Liver (tissue), 9 donors: ENCODE data around the gene RPTOR. TPM values are rescaled to one million over a fixed set of nuclear protein-coding genes. Genes with fewer than 3 reads are reported as not detected.

ENCODE experiments used
- DNase-seq: peaks from one replicate; pipeline ENCODE4 v3.0.0-alpha.2; 2017; ENCODE audit warnings: low spot score
- H3K27ac ChIP-seq, 2 donors: one replicate each; pipeline ENCODE4 v1.7.0; 2013; ENCODE audit warnings: inconsistent platforms in 2 of 2, low read length in 2 of 2, control low read depth in 1 of 2, low read depth in 1 of 2, mild to moderate bottlenecking in 1 of 2
- H3K27me3 ChIP-seq, 4 donors: one replicate each; pipeline versions ENCODE4 v1.6.1 to v1.7.0; 2013; ENCODE audit warnings: low read length in 3 of 4, inconsistent platforms in 1 of 4, mild to moderate bottlenecking in 1 of 4, moderate library complexity in 1 of 4; ENCODE audit not compliant: control insufficient read depth in 4 of 4, insufficient read depth in 4 of 4
- H3K36me3 ChIP-seq, 4 donors: one replicate each; pipeline versions ENCODE4 v1.6.1 to v1.7.0; 2013; ENCODE audit warnings: low read length in 3 of 4, mild to moderate bottlenecking in 3 of 4, low read depth in 1 of 4, moderate library complexity in 1 of 4; ENCODE audit not compliant: control insufficient read depth in 4 of 4, insufficient read depth in 3 of 4
- H3K4me1 ChIP-seq, 4 donors: one replicate each; pipeline versions ENCODE4 v1.6.1 to v1.7.0; 2013; ENCODE audit warnings: low read length in 3 of 4, mild to moderate bottlenecking in 3 of 4, moderate library complexity in 1 of 4; ENCODE audit not compliant: control insufficient read depth in 4 of 4, insufficient read depth in 4 of 4
- H3K4me3 ChIP-seq, 3 donors: one replicate each; pipeline versions ENCODE4 v1.6.1 to v1.7.0; 2013; ENCODE audit warnings: low read length in 3 of 3, control low read depth in 1 of 3, low read depth in 1 of 3, mild to moderate bottlenecking in 1 of 3
- H3K9ac ChIP-seq, 2 donors: one replicate each; pipeline ENCODE4 v1.7.0; 2013; ENCODE audit warnings: low read length in 2 of 2, mild to moderate bottlenecking in 2 of 2, moderate library complexity in 2 of 2, control low read depth in 1 of 2, low read depth in 1 of 2
- H3K9me3 ChIP-seq, 4 donors: one replicate each; pipeline versions ENCODE4 v1.6.1 to v1.7.0; 2013; ENCODE audit warnings: low read length in 3 of 4; ENCODE audit not compliant: control insufficient read depth in 4 of 4
- CTCF ChIP-seq: fragments of 150-350 bp; IDR thresholded peaks from 2 replicates; pipeline ENCODE4 v1.5.1; 2017; ENCODE audit warnings: improper control_type of control experiment, low read depth, low read length; ENCODE audit not compliant: missing input control
- EGR1 ChIP-seq, 2 donors: IDR thresholded peaks; 2 replicates each; pipeline ENCODE4 v1.6.1; 2016 to 2018; ENCODE audit warnings: antibody characterized with exemption in 2 of 2, low read depth in 2 of 2
- FOXA1 ChIP-seq: IDR thresholded peaks from 2 replicates; pipeline ENCODE4 v1.6.1; 2016; ENCODE audit warnings: antibody characterized with exemption
- FOXA2 ChIP-seq: IDR thresholded peaks from 2 replicates; pipeline ENCODE4 v1.6.1; 2016; ENCODE audit warnings: antibody characterized with exemption
- GABPA ChIP-seq, 2 donors: IDR thresholded peaks in 1 of 2; conservative IDR thresholded peaks in 1 of 2; 2 replicates each; pipeline ENCODE4 v1.6.1; 2016; ENCODE audit warnings: antibody characterized with exemption in 2 of 2, mild to moderate bottlenecking in 1 of 2, moderate library complexity in 1 of 2
- HNF4A ChIP-seq, 2 donors: conservative IDR thresholded peaks; 2 replicates each; pipeline ENCODE4 v1.6.1; 2016; ENCODE audit warnings: antibody characterized with exemption in 2 of 2, mild to moderate bottlenecking in 2 of 2
- HNF4G ChIP-seq: IDR thresholded peaks from 2 replicates; pipeline ENCODE4 v1.6.1; 2016; ENCODE audit warnings: antibody characterized with exemption
- JUND ChIP-seq, 2 donors: IDR thresholded peaks; 2 replicates each; pipeline ENCODE4 v1.6.1; 2016; ENCODE audit warnings: antibody characterized with exemption in 2 of 2
- MAX ChIP-seq: IDR thresholded peaks from 2 replicates; pipeline ENCODE4 v1.6.1; 2016; ENCODE audit warnings: antibody characterized with exemption
- NR2F2 ChIP-seq: IDR thresholded peaks from 2 replicates; pipeline ENCODE4 v1.6.1; 2016; ENCODE audit warnings: antibody characterized with exemption
- RAD21 ChIP-seq, 2 donors: IDR thresholded peaks; 2 replicates each; pipeline ENCODE4 v1.6.1; 2016; ENCODE audit warnings: antibody characterized with exemption in 2 of 2, mild to moderate bottlenecking in 2 of 2
- RXRA ChIP-seq, 2 donors: IDR thresholded peaks; 2 replicates each; pipeline ENCODE4 v1.6.1; 2017 to 2018; ENCODE audit warnings: antibody characterized with exemption in 2 of 2, mild to moderate bottlenecking in 1 of 2
- SP1 ChIP-seq: IDR thresholded peaks from 2 replicates; pipeline ENCODE4 v1.6.1; 2018; ENCODE audit warnings: antibody characterized with exemption, mild to moderate bottlenecking
- YY1 ChIP-seq: IDR thresholded peaks from 2 replicates; pipeline ENCODE4 v1.6.1; 2016; ENCODE audit warnings: antibody characterized with exemption, mild to moderate bottlenecking
- WGBS: extraction: QIAGEN DNeasy Blood & Tissue Kit; methylation state at CpG from one replicate; pipeline ENCODE4 v1.1.7; 2013; 5-methylcytosine and 5-hydroxymethylcytosine counted together
- polyA plus RNA-seq, 2 donors: library from polyadenylated mRNA; stranded (reverse) in 1 of 2; unstranded in 1 of 2; fragments of 200-250 nt in 1 of 2; fragments of >200 nt in 1 of 2; fragmentation: Nextera tagmentation in 1 of 2; extraction: Ambion mirVana in 1 of 2; gene quantifications; one replicate each; pipeline versions ENCODE4 v1.2.1 to v1.2.3, GENCODE V29; 2013 to 2015
- total RNA-seq, 2 donors: library from RNA; depleted of rRNA; stranded (reverse); fragments of >200 nt; gene quantifications; one replicate each; pipeline ENCODE4 v1.2.3, GENCODE V29; 2014
- TF ChIP-seq, protein P1 (sequence below): IDR thresholded peaks from 2 replicates; pipeline ENCODE4 v1.6.1; 2016; ENCODE audit warnings: antibody characterized with exemption
- TF ChIP-seq, protein P2 (sequence below): IDR thresholded peaks from 2 replicates; pipeline ENCODE4 v1.6.1; 2016; ENCODE audit warnings: antibody characterized with exemption
- donor health status: healthy.
- donor health status: healthy.
- donor health status: healthy.
- donor health status: healthy.
- donor health status: healthy.

The RPTOR gene
- total and polyA plus RNA-seq, 4 donors, result 4.8 to 25.4 (median 11.6) TPM

DNA sequence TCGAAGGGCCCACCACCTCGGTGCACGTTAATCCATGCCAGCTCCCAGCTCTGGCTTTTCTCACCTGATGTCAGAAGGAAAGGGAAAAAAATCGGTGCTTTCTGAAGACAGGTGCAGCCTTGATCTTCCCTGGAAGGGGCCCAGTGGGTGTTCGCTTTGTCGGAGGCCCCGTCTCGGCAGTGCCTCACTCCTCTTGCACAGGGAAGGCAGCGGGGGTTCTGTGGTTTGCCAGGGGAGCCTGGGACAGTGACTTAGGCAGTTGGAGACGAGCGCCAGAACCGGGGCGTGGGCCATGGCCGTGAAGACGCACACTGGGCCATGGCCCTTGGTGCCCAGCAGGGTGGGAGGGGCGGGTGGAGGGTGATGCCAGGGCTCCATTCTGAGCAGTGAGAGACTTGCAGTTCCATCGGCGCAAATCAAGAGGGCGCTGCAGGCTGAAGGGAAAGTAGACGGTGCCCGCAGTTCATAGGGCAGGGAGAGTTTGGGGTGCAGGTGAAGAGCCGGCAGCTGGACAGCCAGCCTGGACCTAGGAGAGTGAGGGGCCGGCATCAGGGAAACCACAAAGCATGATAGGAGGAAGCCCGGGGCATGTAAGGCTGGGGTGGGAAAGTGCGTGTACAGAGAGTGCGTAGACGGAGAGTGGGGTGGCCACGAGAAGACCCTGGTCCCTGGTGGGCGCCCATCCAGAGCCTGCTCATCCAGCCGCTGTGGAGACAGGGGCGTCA is 345.7 kb downstream of the RPTOR start:
- no peak for TF ChIP-seq RAD21 (IDR thresholded peaks at IDR 0.05)
- TF ChIP-seq HNF4G, result no peak
- TF ChIP-seq SP1, result no peak
- TF ChIP-seq, protein P1, sequence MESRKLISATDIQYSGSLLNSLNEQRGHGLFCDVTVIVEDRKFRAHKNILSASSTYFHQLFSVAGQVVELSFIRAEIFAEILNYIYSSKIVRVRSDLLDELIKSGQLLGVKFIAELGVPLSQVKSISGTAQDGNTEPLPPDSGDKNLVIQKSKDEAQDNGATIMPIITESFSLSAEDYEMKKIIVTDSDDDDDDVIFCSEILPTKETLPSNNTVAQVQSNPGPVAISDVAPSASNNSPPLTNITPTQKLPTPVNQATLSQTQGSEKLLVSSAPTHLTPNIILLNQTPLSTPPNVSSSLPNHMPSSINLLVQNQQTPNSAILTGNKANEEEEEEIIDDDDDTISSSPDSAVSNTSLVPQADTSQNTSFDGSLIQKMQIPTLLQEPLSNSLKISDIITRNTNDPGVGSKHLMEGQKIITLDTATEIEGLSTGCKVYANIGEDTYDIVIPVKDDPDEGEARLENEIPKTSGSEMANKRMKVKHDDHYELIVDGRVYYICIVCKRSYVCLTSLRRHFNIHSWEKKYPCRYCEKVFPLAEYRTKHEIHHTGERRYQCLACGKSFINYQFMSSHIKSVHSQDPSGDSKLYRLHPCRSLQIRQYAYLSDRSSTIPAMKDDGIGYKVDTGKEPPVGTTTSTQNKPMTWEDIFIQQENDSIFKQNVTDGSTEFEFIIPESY, result no peak
- TF ChIP-seq, protein P2, sequence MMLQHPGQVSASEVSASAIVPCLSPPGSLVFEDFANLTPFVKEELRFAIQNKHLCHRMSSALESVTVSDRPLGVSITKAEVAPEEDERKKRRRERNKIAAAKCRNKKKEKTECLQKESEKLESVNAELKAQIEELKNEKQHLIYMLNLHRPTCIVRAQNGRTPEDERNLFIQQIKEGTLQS, result no peak
- TF ChIP-seq GABPA (IDR thresholded peaks at IDR 0.05 in 1 of 2, conservative IDR thresholded peaks at IDR 0.05 in 1 of 2), result no peak
- TF ChIP-seq FOXA2, result no peak
- no peak for TF ChIP-seq CTCF
- no peak for TF ChIP-seq HNF4A (conservative IDR thresholded peaks at IDR 0.05)
- TF ChIP-seq NR2F2, result no peak
- no peak for TF ChIP-seq RXRA (IDR thresholded peaks at IDR 0.05)
- no peak for TF ChIP-seq MAX
- TF ChIP-seq YY1, result no peak
- TF ChIP-seq FOXA1, result no peak
- no peak for TF ChIP-seq EGR1 (IDR thresholded peaks at IDR 0.05; ENCODE audit: low read depth in 2 of 2)
- no peak for DNase-seq
- no peaks in the 10 kb centered on the region for H3K4me1 ChIP-seq
- H3K9me3 ChIP-seq, result no peaks in the 10 kb centered on the region
- no peaks in the 10 kb centered on the region for H3K27me3 ChIP-seq
- WGBS, result 95% methylated on average over 31 of the region's 31 CpGs
- H3K9ac ChIP-seq, result no peak overlapping the region
- H3K36me3 ChIP-seq, result peaks cover 6 to 36% (median 10%) of the 10 kb centered on the region in 4 donors
- H3K4me3 ChIP-seq, result no peak overlapping the region
- H3K27ac ChIP-seq, result no peak overlapping the region

- H3K4me3 ChIP-seq, result no peak overlapping the region
Measured at GRCh38 chr17:80890921-80891396, 346.3 kb downstream of the RPTOR start.

More at GRCh38 chr17:80890921-80891396, 346.3 kb downstream of the RPTOR start:
- no peak for DNase-seq
- TF ChIP-seq FOXA2 (no peak), JUND (IDR thresholded peaks at IDR 0.05) (no peak)
- no peak overlapping the region for H3K27ac ChIP-seq
- no peaks in the 10 kb centered on the region for H3K9me3 ChIP-seq
- no peaks in the 10 kb centered on the region for H3K4me1 ChIP-seq
- no peaks in the 10 kb centered on the region for H3K27me3 ChIP-seq
- peaks cover 6 to 36% (median 10%) of the 10 kb centered on the region in 4 donors for H3K36me3 ChIP-seq
- no peak overlapping the region for H3K9ac ChIP-seq
- WGBS, result 86% methylated on average over 18 of the region's 18 CpGs
